GM15510 (cell line): ENCODE results near the gene BRIX1.

Experiments
- POLR2A ChIP-seq: IDR thresholded peaks from 3 replicates; pipeline ENCODE4 v1.6.1; 2011; ENCODE audit warnings: borderline replicate concordance; ENCODE audit not compliant: insufficient read length; ENCODE audit errors: extremely low read depth

Gene BRIX1, protein sequence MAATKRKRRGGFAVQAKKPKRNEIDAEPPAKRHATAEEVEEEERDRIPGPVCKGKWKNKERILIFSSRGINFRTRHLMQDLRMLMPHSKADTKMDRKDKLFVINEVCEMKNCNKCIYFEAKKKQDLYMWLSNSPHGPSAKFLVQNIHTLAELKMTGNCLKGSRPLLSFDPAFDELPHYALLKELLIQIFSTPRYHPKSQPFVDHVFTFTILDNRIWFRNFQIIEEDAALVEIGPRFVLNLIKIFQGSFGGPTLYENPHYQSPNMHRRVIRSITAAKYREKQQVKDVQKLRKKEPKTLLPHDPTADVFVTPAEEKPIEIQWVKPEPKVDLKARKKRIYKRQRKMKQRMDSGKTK

DNA sequence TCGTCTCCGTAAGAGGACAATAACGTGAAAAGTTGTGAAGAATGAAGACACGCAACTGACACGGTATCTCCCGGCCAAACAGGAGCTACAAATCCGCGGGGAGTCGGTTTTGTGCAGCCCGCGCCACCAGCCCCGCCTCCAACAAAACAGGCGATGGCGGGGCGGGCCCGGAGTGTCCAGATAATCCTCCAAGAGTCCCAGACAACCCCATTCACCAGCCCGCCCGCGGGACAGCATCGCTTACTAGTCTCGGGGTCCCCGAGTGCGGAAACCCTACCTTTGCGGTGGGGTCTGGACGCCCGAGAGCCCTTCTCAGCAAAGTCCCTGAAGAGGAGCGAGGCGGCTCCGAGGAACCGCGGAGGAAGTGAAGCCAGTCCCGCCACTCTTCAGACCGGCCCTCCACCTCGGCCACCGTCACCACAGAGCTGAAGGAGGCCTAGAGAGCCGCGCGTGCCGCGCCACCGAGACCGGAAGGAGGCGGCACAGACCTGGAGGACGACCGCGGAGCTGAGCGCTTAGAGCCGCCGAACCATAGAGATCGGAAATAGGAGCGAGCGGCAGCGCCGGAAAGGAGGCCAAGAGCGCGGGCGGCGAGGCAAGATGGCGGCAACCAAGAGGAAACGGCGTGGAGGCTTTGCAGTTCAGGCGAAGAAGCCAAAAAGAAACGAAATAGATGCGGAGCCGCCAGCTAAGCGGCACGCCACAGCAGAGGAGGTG is at the start of gene BRIX1, which contains the start of gene RAD1:
Gene BRIX1, plus strand, starts transcription at position 573 of the 717 bp plus-strand sequence. Its CDS starts 28 bp downstream, at position 601.
Gene RAD1, minus strand, starts transcription at position 366 of the 717 bp plus-strand sequence. CDS start 612 bp downstream, outside the sequence.
- peak; percentile 66 for TF ChIP-seq POLR2A

DNA sequence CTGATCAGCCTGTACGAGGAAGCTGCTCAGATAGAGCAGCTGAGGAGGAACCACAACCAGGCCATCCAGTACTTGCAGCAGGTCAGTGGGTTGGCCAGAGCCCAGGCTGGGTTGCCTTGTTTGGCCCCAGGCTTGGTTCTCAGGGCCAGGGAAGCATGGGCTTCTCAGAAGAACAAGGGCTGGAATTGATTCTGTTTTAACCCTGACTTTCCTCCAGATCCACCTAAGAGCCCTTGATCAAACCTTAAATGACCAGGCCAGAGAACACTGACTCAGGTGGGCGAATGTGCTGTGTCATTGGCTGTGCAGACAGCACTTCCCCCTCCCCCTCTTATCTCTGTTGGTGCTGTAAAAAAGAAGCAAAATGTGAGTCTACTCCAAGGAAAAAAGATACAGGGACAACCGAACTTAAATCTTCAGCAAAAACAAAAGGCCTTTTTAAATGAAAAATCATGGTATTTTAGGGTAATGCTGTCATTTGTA is 48.5 kb upstream of the BRIX1 start:
- TF ChIP-seq POLR2A, result no peak

DNA sequence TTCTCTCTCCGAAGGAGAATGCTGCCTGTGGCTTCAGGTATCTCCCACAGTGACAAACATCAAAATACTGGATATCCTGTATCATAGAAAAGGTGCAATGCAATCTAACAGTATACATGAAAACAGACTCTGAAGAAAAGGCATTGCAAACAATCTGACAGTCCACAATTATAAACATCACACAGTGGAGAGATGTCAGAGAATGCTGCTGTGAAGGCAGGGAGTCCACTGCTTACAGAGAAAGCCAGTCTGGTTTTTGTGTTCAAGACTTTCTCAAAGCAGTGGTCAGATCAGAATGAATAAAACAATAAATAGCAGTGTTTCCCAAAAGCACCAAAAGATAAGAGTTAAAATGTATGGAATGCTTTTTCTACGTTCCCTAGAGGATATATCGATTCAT is 47.9 kb upstream of the BRIX1 start:
- no peak for TF ChIP-seq POLR2A

DNA sequence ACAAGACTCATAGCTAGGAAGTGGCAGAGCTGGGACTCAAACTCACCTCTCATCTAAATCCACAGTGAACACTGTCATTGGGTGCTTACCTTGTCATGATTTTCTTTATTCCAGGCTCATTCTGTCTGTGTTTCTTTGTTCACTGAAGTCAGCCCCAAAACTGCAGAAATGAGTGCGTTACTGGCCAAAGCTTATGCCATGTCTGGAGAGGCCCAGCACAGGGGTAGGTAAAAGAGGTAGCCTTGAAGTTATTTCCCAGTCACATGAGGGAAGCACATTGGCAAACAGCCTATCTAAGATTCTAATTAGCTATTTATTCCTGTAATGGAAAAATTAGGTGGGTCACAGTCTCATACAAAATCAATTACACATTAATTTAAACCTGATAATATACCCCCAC is 46.7 kb upstream of the BRIX1 start:
- TF ChIP-seq POLR2A, result no peak

DNA sequence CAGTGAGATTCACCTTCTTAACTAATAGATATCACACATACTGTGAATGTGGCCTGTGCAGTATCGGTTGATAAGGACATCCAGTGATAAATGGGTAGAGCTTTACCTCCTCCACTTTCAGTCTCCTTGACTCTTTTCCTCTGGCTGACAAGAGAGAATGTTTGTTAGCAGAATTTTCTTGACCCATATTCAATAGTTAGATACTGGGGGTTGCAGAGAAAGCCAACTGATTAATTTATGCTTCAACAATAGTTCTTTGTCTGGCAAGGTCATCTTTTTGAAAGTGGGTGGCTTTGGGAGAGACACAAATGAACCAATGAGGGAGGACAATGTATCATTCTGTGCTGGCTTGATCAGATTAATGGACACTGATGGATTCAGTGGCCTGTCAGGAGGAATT is 46.3 kb upstream of the BRIX1 start:
- TF ChIP-seq POLR2A, result no peak

DNA sequence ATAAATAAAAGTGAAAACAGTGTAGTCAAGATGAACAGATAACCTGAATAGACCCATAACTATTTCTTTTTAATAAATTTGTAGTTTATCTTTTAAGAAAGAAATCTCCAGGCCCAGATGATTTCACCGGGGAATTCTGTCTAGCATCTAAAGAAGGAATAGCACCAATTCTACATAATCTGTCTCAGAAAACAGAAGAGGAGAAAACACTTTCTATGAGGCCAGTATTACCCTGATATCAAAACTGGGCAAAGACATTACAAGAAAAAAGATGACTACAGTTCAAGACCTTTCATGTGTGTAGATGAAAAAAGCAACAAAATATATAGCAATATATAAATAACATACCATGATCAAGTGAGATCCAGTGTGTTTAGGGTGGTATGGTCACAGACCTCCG is 45.1 kb upstream of the BRIX1 start:
- no peak for TF ChIP-seq POLR2A

DNA sequence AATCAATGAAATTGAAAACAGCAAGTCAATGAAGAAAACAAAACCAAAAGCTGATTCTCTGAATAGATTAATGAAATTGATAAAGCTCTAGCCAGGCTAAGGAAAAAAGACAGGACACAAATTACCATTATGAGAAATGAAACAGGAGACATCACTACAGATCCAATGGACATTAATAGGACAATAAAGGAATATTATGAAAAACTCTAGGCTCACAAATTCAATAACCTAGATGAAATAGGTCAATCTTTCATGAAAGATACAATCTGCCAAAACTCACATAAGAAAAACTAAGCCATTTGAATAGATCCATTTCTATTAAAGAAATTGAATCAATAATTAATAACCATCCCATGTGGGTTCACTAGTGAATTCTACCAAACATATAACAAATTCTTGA is 39.2 kb upstream of the BRIX1 start:
- no peak for TF ChIP-seq POLR2A

DNA sequence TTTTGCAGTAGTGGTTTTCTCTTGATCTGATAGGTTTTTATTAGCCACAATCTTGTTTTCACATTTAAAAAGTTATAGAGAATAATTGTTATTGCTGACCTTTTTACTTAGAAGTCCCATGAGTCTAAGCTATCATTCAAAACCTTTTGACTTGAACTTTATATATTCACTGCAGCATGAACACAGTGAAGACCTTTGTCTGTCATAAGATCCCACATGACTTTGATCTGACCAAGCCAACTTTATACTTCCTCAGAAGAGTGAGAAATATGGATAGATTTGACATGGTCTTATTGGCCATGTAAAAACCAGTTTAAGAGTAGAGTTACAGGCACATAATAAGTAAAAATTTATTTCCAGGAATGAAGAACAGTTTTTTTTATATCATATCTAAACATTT is 34.3 kb upstream of the BRIX1 start:
- no peak for TF ChIP-seq POLR2A

DNA sequence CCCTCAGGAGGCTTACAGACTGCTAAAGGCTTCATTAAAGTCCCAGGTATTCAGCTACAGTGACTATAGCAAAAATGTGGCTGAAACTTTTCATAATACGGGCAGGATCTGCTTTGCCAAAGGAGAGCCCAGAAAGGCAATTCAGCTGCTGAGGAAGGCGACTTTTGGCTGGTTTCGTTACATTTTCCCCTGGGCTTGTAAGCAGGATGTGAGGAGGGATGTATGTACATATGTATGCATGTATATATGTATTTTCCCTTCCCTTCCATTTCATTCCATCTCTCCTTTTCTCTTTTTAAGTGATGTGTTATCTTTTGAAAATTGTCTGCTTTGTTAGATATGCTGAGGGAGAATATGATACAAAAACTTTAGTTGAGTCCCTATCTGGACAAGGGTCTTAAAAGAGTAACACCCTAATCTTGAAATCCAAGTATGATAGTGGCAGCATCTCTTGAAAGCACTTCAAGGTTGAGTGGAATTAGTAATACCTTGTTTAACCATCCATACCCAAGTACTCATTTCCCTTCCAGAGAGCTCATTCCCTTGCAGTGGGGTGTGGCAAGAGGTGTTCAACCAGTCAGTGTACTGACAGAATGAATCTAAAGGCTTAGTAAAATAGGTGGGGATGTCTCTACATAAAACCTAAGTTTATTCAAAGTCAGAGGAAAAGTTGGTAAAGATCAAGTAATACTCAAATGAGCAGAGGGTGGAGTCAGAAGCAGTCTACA is 29.0 kb upstream of the BRIX1 start:
- TF ChIP-seq POLR2A, result no peak

DNA sequence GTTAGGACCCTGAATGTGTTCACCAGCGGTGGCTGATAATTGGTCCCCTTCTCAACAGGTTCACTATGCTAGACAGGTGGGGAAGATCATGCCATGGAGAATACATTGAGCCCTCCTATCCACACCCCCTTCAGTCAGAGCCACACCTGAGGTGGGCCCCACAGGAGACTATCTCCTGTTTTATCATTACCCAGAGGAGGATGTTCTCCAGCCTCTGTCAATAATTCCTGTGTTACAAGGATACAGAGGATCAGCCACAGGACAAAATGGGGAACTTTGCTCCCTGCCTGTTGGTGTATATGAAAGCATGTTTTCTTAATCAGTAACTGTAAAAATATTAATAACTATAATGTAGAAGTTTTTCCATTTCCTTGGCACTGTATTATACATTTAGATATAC is 26.1 kb upstream of the BRIX1 start:
- no peak for TF ChIP-seq POLR2A

DNA sequence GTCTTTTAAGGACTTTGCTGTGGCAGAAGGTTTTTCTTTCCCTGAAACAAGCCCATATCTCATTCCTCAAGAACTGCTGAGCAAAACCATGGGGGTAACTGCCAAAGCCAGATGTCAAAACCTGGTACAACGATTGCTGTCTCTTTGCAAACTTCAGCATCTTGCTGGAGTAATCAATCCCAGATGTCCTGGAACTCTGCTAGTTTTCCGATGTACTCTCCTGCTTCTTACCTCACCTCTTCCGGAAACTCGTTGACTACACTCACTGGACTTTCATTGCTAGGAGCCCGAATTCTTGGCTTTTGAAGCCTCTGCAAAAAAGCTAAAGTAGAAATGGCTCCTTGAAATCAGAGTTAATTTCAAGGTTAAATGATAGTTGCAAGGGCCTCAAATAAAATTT is 23.5 kb upstream of the BRIX1 start:
- TF ChIP-seq POLR2A, result no peak

DNA sequence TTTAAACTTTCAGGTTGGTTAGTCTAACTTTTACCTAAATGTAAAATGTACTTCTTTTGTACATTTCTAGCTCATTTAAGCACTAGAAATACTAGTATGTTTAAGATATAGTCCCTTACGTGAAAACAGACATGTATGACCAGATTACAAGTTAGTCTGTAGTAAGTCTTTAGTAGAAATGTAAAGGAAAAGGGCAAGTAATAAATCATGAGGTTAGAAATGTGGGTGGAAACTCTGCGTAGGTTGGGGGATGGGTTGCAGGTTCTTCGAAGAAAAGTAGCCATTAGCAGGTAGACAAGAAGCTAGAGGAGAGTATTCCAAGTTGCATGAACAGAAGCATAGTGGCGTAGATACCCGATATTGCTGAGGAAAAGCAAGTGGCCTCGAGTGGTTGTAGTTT is 23.1 kb upstream of the BRIX1 start:
- no peak for TF ChIP-seq POLR2A

DNA sequence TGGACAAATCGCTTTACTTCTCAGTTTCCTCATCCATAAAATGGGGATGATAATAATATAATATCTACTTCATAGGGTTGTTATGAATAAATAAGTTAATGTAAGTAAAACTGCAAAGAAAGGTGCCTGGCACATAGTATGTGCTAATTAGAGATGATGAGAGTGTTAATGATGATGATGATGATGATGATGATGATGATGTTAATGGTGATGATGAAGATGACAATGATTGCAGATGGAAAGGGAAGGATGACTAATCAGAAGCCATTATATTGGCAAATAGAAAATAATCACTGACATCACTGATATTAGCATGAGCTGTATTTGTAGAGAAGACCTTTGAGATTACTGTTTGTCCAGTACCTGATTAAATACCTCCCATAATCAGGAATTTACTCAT is 20.8 kb upstream of the BRIX1 start:
- no peak for TF ChIP-seq POLR2A

DNA sequence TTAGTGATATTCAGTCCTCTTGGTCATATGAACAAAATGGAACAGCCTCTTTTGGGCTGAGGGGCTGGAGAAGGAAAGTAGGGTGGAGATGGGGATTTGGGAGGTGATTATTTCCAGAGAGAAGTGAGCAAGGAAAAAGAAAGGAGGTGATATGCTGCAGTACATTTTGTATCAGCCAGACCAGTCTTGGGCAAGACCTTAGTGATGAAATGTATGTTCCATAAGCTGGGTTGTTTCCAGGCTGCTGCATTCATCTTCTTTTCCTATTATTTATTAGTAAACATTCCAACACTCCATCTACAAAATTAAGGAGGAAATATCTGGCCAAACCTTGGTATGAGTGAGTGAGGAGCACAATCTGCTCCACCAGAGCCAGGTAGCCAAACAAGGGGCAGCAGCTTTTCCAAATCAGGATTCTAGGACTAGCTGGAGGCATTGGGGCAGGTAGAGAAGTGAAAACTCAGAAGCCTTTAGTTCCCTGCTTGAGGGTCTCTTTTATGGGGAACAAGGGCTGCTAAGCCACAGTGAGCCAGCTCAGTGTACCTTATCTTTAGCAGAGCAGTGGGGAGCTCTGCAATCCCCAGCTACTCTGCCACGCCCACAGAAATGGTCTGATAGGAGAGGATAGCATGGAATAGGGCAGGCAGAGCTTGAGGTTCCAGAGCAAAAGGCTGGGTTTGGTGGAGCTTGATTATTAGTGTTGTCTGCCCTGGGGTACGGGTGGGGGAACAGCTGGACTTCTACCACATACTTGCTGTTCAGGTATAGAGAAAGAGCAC is 19.7 kb upstream of the BRIX1 start:
- no peak for TF ChIP-seq POLR2A
